NCI-H510A treated with DMSO at 0.1 percent for 48 hours (cell line): ENCODE measurements around the gene ZBTB46.

Source experiments
- DNase-seq: peaks from one replicate; lab custom pipeline; 2025; lab: John Stamatoyannopoulos, UW

Gene ZBTB46

GRCh38 chr20:63705232-63706026 is 125.6 kb downstream of the ZBTB46 start:
- no peak for DNase-seq

- no peak for DNase-seq
Observed at GRCh38 chr20:63704749-63705117, 126.3 kb downstream of the ZBTB46 start.

GRCh38 chr20:63703976-63704748 is 126.9 kb downstream of the ZBTB46 start:
- no peak for DNase-seq

GRCh38 chr20:63703471-63703975 is 127.5 kb downstream of the ZBTB46 start:
- no peak for DNase-seq

GRCh38 chr20:63702751-63703470 is 128.2 kb downstream of the ZBTB46 start:
- DNase-seq = no peak

GRCh38 chr20:63702036-63702665 is 128.9 kb downstream of the ZBTB46 start:
- no peak for DNase-seq

- no peak for DNase-seq
Observed at GRCh38 chr20:63701329-63702035, 129.6 kb downstream of the ZBTB46 start.

GRCh38 chr20:63701051-63701328 is 130.1 kb downstream of the ZBTB46 start:
- DNase-seq = no peak

GRCh38 chr20:63700199-63701050 is 130.6 kb downstream of the ZBTB46 start:
- DNase-seq = no peak

- no peak for DNase-seq
Observed at GRCh38 chr20:63699466-63700198, 131.4 kb downstream of the ZBTB46 start.

GRCh38 chr20:63698739-63699465 is 132.2 kb downstream of the ZBTB46 start:
- no peak for DNase-seq

- DNase-seq = no peak
Observed at GRCh38 chr20:63697868-63698545, 133.1 kb downstream of the ZBTB46 start.

GRCh38 chr20:63697357-63697867 is 133.7 kb downstream of the ZBTB46 start:
- no peak for DNase-seq

- no peak for DNase-seq
Observed at GRCh38 chr20:63696628-63697356, 134.3 kb downstream of the ZBTB46 start, which contains the start of gene TNFRSF6B. TNFRSF6B (plus strand) TSS chr20:63696652; CDS start chr20:63696768, 116 bp downstream.

- no peak for DNase-seq
Observed at GRCh38 chr20:63696306-63696627, 134.8 kb downstream of the ZBTB46 start.

GRCh38 chr20:63695424-63696305 is 135.4 kb downstream of the ZBTB46 start:
- DNase-seq = no peak
